Measurements from ENCODE around the gene PKHD1.

The PKHD1 gene

DNA sequence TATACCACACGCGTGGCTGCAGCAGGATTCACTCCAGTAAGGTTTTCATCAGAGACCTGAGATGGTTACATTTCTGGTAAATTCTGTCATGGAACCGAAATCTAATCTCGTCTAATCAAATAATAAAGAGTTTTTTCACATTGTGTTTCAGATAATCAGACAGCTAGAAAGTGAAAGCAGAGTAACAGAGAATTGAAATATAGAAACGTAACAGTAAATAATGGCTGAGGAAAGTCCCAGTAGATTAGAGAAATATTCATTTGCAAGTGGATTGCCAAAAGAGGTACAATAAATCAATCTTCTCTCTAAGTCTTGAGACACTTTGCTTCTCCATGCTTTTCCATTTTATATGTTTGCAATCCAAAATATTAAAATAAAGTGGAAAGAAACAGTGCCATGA lies 42.4 kb downstream of the PKHD1 start:
- no peak for DNase-seq

DNA sequence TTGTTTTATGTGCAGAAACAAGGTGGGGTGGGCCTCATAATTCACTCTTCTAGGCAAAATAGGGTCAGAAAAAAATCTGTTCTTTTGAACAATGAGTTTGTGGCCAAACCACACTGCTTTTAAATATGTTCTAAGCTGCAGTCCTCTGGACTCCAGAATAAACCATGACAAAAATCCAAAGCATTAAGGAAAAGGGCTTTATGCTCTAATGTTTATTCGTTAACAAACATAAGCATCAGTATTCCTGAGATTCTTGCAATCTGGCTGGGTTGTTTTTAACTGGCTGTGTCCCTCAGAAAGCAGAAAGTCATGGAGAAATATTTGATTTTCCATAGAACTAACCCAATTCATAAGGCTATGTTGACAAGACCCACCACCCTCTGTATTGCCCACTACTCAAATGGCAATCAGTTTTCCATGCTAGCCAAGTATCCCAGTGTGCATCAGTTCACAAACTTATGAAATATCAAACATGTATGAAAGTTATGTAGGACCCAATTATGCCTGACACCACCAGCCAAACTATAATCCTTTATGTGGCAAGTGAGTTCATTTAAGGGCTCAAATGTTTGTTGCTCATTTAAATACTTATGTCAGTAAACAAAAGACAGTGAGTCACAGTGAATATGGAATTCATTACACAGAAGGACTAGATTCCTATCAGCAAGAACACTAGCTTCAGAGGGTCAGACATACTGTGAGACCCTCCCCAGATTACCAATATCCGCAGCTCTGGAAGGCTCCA lies 45.1 kb downstream of the PKHD1 start:
- no peak for DNase-seq

DNA sequence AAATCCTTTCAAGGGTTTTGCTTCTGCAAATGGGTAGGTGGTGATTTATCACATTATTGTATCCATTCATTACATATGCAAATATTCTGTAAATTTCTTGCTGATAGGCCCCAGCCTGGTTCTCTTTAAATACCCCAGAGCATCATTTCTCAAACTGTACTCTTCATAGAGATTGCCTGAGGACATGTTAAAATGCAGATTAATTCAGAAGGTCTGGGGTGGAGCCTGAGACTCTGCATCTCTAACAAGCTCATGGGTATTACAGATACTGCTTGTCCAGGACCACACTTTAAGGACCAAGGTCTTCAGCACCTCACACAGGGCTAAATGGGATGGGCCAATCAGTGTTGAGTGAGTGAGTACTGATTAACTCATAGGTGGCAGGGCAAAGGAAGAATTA lies 46.3 kb downstream of the PKHD1 start:
- no peak for DNase-seq

DNA sequence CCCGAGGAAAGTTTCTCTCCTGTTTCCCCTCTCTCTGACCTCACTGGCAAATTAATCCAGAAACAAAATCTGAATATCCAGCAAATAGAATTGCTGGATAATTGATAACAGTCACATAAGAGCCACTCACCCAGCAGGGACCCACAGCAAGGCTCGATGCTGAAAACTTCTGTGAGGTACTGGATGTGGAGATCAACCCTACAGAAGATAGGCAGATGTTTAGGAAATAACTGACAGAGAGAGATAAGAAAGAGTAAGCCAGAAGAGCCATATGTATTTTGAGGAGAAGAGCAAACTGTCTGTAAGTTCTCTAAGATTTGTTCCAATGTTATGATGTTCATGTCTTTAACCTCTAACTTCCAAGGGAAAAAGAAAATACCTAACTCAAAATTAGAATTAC lies 59.7 kb downstream of the PKHD1 start:
- no peak for DNase-seq

DNA sequence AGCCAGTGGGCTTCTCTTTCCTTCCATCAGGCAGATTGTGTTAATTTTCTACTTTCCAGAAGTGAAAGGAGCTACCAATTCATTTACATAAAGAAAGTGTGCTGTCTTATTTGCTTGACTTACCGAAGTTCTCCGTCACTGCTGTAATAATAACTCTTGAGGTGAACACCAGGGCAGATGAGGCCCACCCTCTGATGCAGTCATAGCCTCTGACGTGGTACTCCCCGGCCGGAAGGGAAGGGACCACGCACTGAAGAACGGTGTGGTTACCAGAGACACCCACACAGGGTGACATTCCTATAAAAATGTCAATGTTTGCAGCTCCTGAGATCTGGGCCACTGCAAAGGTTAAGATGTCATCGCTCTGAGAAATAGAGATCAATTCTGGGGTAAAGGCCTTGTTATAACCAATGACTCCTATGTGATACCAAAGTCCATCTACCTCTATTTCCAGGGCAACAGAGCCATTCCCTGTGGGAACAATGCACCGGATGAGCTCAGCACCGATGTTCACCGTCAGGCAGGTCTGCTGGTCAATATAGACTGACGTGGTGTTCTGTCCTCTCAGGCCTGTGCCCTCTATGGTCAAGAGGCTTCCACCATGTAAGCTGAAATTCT lies 62.9 kb downstream of the PKHD1 start:
- no peak for DNase-seq

DNA sequence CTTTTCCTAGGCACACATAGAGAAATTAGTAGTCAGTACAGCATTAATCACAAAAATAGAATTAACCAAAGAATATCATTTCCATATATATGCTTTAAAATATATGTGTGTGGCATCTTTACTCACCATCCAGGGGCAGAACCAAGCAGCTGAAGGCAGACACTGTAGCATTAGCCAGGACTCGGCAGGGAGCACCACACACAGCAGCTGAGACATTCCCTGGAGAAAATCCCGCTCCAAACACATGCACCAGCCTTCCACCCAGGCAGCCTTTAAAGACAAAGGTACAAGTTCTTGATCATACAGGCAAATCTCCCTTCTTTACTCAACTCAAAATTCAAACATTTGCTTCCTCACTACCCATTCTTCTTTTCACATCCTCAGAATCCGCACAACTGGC lies 64.7 kb downstream of the PKHD1 start:
- no peak for DNase-seq

DNA sequence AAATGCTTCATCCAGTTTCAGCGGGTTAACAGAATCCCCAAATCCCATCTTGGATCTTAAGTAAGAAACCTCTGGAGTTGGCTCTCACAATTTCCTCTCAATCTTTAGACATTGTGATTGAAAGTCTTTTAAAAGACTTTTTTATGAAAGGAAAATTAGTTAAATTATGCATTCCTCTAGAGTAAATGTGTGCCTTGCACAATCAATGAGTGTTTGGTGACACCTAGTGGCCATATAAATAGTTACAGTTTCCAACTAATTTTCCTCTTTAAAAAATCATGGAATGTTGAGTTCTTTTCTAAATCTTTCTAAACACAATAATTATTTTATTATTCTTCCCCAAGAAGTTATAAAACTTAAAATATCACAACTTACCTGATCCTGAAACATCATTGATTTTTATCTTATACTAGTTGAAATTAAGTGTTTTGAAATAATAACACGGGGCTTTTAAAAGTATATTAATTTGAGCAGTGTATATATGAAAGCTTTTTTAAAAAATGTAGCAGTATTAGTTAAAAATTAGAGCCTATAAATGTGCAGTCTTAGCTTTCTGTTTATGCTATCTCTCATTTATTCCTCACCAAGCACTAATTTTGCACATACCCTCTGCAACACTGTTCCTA lies 66.4 kb downstream of the PKHD1 start:
- no peak for DNase-seq

DNA sequence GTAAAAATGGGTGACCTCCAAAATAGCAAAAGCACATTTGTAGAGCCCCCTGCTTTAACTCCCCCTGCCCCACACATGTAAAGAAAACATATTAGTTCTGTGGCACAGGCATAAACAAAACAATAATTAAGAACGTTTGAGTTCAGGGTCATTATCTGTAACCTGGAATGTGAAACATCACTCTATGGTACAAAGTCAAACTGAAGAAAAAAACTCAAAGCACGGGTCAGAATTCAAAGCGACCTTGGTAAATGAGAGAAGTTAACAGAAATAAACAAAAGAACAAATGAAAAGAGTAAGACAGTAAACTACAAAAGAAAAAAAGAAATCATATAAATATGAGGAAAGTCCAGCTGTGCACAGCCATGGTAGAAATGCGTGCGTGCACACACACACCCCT lies 67.5 kb downstream of the PKHD1 start:
- no peak for DNase-seq

DNA sequence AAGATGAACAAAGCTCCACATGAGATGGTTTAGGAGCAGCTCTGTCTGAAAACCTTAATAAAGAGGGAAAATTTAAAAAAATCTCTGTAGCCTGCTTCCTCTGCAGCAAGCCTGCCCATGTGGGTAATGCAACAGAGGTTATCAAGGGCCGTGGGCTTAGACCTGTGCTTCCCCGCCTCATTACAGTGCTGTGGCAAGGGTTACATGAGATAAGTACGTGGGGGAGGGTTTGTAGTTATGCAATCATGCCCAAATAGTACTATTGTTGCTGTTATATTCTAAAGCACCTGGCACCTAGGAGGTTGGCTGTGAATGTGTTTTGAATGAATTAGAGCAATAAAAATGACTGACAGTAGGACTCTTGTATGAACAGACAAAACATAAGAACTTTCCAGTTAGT lies 68.3 kb downstream of the PKHD1 start:
- no peak for DNase-seq

DNA sequence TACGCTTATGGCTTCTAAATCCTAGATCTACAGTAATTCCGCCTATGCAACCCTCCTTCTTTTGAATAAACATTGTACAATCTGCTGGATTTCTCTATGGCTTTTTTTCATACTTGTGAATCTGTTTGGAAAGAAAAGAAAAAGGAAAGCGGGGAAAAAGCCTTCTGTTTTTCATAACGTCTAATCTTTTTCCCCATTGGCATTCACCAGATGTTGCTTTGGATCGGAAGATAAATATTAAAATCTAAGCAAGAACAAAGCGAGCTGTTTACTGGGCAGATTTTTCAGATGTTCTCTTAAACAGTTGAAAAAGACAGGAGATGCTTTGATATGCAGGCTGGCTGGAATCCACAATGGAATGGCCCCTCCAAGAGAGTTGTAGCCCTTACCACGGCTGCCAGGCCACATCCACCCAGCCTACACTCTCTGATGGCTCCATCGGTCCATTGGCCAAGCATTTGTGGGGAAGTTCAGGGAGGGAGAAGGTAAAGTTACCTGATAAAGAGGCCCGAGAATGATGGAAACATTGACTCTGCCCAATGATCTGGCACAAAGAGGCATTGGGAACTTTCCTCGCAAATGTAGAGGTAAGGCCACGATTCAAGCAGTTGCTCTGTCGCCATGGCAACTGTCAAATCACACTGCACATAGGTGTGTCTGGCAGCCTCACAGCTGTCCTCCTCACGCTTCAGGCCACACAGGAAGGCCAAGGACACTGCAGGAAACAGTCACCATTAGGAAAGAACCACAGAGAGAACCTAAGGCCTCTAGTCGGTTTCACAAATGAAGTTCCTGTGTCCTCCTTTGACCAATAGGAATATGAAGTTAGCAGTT lies 70.3 kb downstream of the PKHD1 start:
- DNase-seq, result no peak

DNA sequence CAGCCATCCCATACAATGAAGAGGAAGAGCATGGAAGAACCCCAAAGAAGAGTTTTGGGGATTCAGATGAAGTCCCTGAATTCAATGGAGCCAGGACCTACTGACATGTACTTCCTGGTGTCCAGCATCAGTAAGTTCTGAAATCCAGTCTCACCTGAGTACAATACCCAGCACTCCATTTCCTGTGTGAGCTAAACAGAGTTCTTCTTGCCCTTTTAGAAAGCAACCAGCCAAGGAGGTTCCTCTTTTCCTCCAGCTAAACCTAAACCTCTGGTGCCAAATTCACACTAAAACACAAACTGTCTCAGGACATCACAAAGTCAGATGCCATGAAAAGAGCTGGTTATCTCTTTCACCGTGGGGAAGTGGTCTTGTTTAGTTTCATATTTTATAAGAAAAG lies 71.5 kb downstream of the PKHD1 start:
- DNase-seq, result no peak

DNA sequence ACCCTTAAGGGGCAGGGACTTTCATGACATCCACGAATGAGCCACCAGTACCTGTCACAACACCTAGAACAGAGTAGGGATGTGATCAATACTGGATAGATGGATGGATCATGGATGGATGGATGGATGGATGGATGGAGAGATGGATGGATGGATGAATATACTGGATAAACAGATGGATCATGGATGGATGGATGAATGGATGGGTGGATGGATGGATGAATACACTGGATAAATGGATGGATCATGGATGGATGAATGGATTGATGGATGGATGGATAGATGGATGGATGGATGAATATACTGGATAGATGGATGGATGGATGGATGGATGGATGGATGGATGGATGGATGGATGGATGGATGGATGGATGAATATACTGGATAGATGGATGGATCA lies 73.0 kb downstream of the PKHD1 start:
- no peak for DNase-seq

DNA sequence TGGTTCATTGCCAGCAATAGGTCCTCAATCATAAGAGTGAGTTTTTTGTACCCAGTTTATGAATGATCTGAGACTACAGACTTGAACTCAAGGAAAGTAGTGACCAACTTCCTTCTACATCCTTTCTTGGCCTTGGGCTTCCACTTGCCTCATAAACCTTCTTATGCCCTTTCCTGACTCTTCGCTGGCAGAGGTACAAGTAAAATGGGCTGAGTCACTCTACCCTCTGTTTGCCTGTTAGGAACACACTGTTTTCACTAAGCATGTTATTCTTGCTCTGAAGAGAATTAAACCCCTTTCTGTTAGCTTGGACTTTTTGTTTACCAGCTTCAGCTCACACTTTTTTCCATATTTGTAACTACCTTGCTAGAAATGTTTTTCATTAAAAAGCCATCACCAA lies 74.4 kb downstream of the PKHD1 start:
- DNase-seq, result no peak

DNA sequence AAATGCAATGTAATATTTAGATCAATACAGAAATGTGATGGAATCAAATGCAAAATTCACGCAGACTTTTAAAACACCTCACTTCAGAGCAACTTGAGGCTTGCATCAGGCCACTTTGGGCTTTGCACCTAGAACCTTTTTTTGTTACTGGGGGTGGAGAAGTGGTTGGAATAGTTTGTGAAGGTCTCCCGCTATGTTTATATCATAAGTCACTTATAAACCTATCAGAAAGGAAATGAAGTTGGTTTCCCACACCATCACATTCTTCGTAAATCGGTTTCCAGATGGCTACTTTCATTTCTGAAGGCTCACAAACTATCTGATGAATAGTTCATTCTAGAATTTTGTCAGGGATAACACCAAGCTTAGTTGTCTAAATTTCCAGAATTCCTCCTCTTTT lies 74.8 kb downstream of the PKHD1 start:
- no peak for DNase-seq

DNA sequence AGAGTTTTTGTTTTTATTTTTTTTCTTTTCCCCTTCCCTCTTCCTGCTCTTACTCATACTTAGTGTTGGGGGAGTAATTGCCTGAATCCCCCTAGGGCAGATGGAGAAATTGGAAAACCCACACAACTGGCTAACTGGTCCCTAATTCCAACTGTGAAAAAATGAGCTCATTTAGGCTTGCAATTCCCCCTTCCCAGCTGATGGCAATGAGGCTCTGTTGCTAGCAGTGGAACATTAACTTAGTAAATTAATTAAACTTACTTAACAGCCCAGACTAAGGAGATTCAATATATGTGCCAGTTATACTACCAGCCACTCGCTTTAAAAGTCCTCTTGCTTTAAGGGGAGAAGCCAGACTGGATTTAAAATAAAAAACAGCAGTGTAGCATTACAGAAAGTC lies 76.6 kb downstream of the PKHD1 start:
- no peak for DNase-seq

DNA sequence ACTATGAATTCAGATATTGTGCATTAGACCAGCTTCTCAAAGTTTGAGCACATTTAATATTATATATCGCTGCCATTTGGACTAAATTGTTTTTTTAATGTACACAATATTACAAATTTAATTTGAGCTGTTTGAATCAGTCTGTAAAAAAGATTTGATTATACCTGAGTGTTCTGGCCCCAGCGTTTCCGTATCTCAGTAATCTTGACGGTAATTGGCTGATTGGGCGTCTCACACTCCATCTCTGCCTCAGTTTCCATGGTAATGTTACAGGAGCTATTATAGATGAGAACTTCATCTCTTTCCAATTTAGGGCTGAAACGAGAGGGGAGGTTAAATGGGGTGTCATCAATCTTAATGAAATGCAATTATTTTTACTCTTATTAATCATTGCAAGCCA lies 77.3 kb downstream of the PKHD1 start:
- no peak for DNase-seq

DNA sequence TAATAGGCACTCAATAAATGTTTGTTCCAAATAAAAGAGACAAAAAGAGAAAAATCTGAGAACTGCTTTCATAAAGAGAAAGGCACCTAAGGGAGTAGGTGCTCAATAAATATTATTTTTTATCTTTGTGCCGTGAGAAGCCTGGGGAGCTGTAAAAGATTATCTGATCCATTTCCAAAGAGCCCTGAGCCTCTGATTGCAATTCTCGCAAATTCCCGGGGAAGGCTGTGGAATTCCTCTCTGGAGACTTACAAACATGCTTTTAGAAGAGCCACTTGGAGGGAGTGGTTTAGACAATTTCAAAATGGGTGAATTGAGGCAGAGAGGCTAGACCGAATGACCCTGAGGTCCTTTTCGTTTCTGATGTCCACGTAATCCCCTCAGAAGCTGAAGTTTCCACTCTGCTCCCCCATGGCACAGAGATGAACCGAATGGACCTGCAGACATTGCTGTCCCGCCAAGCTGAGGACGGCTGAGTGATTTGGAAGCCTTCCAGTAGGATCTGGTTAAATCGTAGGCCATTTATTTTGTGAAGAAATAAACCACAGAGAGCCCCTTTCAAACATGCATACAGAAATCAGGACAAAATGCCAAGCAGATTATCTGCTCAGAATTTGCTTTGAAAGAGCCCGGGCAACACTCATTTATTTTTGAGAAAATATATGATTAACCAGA lies 77.8 kb downstream of the PKHD1 start:
- no peak for DNase-seq

DNA sequence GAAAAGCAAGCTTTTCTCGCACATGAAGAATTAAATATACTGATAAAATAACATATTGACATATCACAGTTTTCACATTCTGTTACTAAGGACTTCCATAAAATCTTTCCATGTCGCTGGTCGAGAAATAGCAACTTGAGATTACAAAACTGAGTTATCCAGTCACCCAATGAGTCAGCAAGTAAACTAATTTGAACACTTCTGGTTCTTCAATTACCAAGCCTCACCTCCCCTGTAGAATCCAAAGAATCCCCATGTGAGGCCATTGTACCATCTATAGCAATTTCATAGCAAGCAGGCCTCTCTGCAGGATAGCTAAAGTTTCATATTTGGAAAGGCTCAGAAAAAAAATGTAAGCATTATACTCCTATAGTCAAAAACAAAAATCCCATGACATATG lies 87.3 kb downstream of the PKHD1 start:
- no peak for DNase-seq

DNA sequence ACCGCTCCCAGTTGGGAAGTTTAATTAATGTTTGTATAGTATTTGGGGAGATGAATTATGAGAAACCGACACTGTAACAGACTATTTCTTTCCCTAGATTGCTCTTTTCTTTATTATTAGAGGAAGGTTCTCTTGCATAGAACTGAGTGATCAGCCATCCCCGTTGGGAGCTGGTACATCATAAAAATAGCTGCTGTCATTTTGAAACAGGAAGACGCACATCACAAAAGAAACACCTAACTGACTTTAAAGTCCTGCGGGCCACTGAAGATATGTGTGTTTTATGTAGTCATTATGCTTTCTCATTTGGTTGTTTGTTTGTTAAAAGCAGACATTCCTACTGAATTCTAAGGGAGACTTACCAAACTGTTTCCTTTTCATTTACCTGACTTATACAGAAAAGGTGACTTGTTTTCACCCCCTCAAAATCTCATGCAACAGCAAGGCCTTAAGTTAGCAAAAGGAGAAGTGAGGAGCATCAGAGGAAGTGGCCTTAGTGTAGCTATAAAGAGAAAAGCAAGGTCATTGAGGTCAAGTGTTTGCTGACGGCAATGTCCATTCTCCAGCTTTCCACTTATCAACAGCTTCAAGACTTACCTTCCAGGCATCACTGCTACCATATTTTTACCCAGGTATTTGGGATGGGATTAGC lies 91.0 kb downstream of the PKHD1 start:
- no peak for DNase-seq

DNA sequence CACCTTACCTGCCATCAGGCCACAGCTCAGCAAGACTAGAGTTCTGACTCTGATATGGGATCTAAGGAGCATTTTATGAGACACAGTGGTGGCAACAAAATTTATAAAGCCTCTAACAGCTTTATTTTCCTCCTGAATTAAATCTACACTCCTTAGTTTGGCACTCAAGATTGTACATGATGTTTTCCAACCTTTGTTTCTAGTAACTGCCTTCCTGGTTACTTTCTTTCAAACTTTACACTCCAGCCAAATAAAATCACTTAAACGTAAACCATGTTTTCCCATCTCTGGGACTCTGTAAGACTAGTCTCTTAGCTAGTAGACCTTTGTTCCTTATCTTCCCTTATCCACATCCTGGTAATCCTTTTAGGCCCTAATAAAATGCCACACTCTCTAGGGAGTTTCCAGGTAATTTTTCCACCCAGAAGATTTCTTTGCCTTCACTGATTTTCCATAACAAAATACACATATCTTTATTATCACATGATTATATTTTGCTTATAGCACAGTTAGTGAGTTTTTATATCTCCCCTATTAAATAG lies 92.1 kb downstream of the PKHD1 start:
- no peak for DNase-seq

DNA sequence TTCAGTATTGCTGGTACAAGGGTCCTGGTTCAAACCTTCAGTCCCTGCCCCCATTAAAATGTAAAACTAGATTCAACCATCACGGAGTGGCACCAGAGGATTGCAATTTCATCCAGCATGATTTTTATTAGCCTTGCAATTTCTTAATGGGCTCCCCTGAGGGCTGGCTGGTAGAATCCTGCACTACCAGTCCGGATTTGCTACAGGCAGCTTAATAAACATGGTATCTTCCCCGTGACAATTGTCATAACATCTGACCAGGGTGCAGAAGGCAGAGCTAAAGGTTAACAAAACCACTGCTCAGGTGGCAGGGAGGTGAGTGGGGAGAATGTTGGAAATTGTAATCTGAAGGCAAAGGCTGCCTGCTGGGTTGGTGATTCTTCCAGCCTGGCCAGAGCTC lies 94.5 kb downstream of the PKHD1 start:
- no peak for DNase-seq

DNA sequence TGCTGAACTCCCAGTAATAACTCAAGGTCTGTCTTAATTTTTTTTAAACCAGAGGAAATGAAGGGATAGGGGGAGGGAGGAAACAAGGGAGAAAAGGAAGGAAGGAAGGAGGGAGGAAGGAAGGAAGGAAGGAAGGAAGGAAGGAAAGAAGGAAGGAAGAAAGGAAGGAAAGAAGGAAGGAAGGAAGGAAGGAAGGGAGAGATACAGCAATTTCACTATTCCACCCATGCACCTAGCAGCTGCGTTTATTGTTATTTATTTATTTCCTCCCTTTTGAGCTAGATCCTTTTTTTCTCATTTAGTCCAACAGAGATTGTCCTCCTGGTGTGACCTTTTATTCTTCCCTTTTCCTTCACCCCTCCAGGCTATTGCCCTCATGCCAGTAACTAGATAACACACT lies 97.6 kb downstream of the PKHD1 start:
- no peak for DNase-seq
